Heart left ventricle (tissue), 16 donors: Measurements from ENCODE around the gene ST3GAL6. TPM values are rescaled to one million over a fixed set of nuclear protein-coding genes. Genes with fewer than 3 reads are reported as not detected.

Experiments used
- ATAC-seq, 4 donors: fragments of 200-7000 bp; cut with Tn5 transposase; one replicate each; pipeline ENCODE4 v1.9.1; 2020 to 2022; ENCODE audit warnings: moderate library complexity in 4 of 4, mild to moderate bottlenecking in 3 of 4, moderate number of reproducible peaks in 1 of 4
- DNase-seq, 5 donors: peaks; one replicate each; pipeline ENCODE4 v3.0.0-alpha.2; 2020
- H3K27ac ChIP-seq, 12 donors: fragments of 200-600 bp; sonication (generic) in 4 of 12; one replicate each; pipeline versions ENCODE4 v1.5.0 to v1.8.0; 2016 to 2022; ENCODE audit warnings: mild to moderate bottlenecking in 2 of 12
- H3K27me3 ChIP-seq, 9 donors: fragments of 200-600 bp; sonication (generic) in 2 of 9; one replicate each; pipeline versions ENCODE4 v1.5.1 to v1.8.0; 2016 to 2022; ENCODE audit warnings: mild to moderate bottlenecking in 3 of 9
- H3K36me3 ChIP-seq, 9 donors: fragments of 200-600 bp; sonication (generic) in 2 of 9; one replicate each; pipeline versions ENCODE4 v1.5.0 to v1.8.0; 2018 to 2022; ENCODE audit warnings: mild to moderate bottlenecking in 2 of 9
- H3K4me1 ChIP-seq, 12 donors: fragments of 200-600 bp; sonication (generic) in 4 of 12; one replicate each; pipeline versions ENCODE4 v1.5.0 to v1.8.0; 2016 to 2022; ENCODE audit warnings: mild to moderate bottlenecking in 3 of 12
- H3K4me3 ChIP-seq, 12 donors: fragments of 200-600 bp; sonication (generic) in 4 of 12; one replicate each; pipeline versions ENCODE4 v1.5.0 to v1.8.0; 2017 to 2022; ENCODE audit warnings: mild to moderate bottlenecking in 9 of 12, moderate library complexity in 4 of 12
- H3K9me3 ChIP-seq, 12 donors: fragments of 200-600 bp; sonication (generic) in 4 of 12; one replicate each; pipeline versions ENCODE4 v1.5.0 to v1.8.0; 2016 to 2022; ENCODE audit warnings: mild to moderate bottlenecking in 1 of 12
- POLR2A ChIP-seq, 2 donors: fragments of 450-650 bp; IDR thresholded peaks; one replicate each; pipeline ENCODE4 v1.6.1; 2017; ENCODE audit warnings: antibody characterized with exemption in 2 of 2, mild to moderate bottlenecking in 2 of 2, moderate library complexity in 2 of 2
- WGBS, 4 donors: extraction: QIAGEN DNeasy Blood & Tissue Kit in 2 of 4; methylation state at CpG; one replicate each; pipeline versions ENCODE4 v1.1.5 to v1.1.7; 2013 to 2018; 5-methylcytosine and 5-hydroxymethylcytosine counted together
- intact Hi-C, 10 donors: fragments of 100-400 bp; cut with DNase I; formaldehyde crosslinking; loops; one replicate each; pipeline versions ENCODE4 v1.11.1 to v1.14.2; 2022
- long read RNA-seq, 3 donors: library from polyadenylated mRNA; unstranded; transcript quantifications; one replicate each; pipeline ENCODE4 v2.0.0, GENCODE V29; 2020 to 2021
- polyA plus RNA-seq, 2 donors: library from polyadenylated mRNA; stranded (reverse); fragments of 200-250 nt; gene quantifications; one replicate each; pipeline ENCODE4 v1.2.3, GENCODE V29; 2013
- total RNA-seq, 9 donors: library from RNA; depleted of rRNA in 2 of 9; stranded (reverse); fragments of >200 nt in 2 of 9; fragmentation: NEBNext Ultra II Directional in 3 of 9; extraction: Animal tissue kit (Norgen Biotek cat#: 25700) in 3 of 9; gene quantifications; one replicate each; pipeline versions ENCODE4 v1.1.0 to v1.2.4, GENCODE V29; 2016 to 2023
- TF ChIP-seq, protein P1 (sequence below), 12 donors: fragments of 200-600 bp; sonication (generic) in 4 of 12; IDR thresholded peaks; one replicate each; pipeline versions ENCODE4 v1.5.0 to v1.8.0; 2018 to 2022; ENCODE audit warnings: antibody characterized with exemption in 12 of 12, mild to moderate bottlenecking in 5 of 12
- donor health status: ischemic (EF 13 %, LVEDD 7.1; RV severe dilation, severe dysfunction).
- donor health status: healthy with polysubstance abuse.
- donor health status: DM: no; HTN: yes; CAD: no.
- donor health status: DM: no; HTN: no; CAD: no.
- donor health status: ischemic (EF 25% LVEDD 6.9; RV normal size, moderate dysfunction).
- donor health status: ischemic (EF 25% LVEDD 5.7; RV mildly dilated, moderate dysfunction).
- donor health status: healthy.
- donor health status: DM: yes; HTN: yes; CAD: no.
- donor health status: ischemic (EF 35%, LVEDD 5.7; RV mildly dilated, moderate dysfunction).
- donor health status: nonischemic (EF 11% LVEDD 7.7; RV severe dilation, severe dysfunction).
- donor health status: DM: yes; HTN: yes; CAD: no.
- donor health status: PGD.
- donor health status: ischemic (EF 29% LVEDD 5.4; RV normal size, mild dysfunction).
- donor health status: nonischemic (EF 23%, LVEDD 6.1; RV moderate dilation, normal function).

Gene ST3GAL6
- 10 to 100 TPM; 35.3 to 91.1 (median 64.5) TPM for total RNA-seq
- 10 to 100 TPM; 37.3 to 95.9 TPM for polyA plus RNA-seq
- long read RNA-seq, donor 1, transcript ST3GAL6-214 (10 exons, 1,886 nt) = major isoform, 12 of 55 reads
- long read RNA-seq, donor 1, transcript ST3GAL6-202 (11 exons, 3,571 nt) = minor isoform, 8 of 55 reads
- long read RNA-seq, donor 1, partial matches to known transcripts = 2 of 55 reads
- long read RNA-seq, donor 1, other reads (novel, unspliced or antisense) = 28 of 55 reads
- long read RNA-seq, donor 2, transcript ST3GAL6-228 (10 exons, 3,399 nt) = minor isoform, 32 of 291 reads
- long read RNA-seq, donor 2, transcript ST3GAL6-202 (11 exons, 3,571 nt) = minor isoform, 20 of 291 reads
- long read RNA-seq, donor 2, transcript ST3GAL6-208 (11 exons, 2,837 nt) = minor isoform, 15 of 291 reads
- long read RNA-seq, donor 2, transcript ST3GAL6-214 (10 exons, 1,886 nt) = major isoform, 97 of 291 reads
- long read RNA-seq, donor 2, partial matches to known transcripts = 19 of 291 reads
- long read RNA-seq, donor 2, other reads (novel, unspliced or antisense) = 107 of 291 reads
- long read RNA-seq, donor 3, transcript ST3GAL6-228 (10 exons, 3,399 nt) = minor isoform, 9 of 95 reads
- long read RNA-seq, donor 3, transcript ST3GAL6-202 (11 exons, 3,571 nt) = minor isoform, 11 of 95 reads
- long read RNA-seq, donor 3, transcript ST3GAL6-214 (10 exons, 1,886 nt) = major isoform, 27 of 95 reads
- long read RNA-seq, donor 3, partial matches to known transcripts = 2 of 95 reads
- long read RNA-seq, donor 3, other reads (novel, unspliced or antisense) = 42 of 95 reads

DNA sequence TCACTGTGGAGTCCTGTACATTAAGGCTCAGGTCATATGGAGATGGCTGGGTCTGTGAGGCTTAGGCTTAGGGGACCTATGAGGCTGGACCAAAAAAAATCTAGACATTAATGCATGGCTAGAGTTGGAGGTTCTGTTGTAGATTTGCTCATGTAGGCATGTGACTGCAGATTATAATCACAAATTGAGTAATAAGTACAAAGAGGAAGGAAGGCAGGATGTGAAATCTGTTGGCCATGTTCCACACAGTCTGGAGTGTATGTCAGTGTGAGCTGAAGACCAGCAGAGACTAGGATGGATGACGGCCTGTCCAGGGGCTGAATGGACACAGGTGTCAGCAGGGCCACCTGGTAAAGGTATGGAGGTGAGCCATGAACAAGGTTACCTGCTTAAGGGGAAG, at the start of gene ST3GAL6:
TSS of gene ST3GAL6 (plus strand) at position 265 of the 400 bp plus-strand sequence. CDS start 5,101 bp downstream, outside the sequence.
- WGBS, 4 donors = 8 to 21% (median 13%) methylated on average over 1 of the region's 1 CpG
- intact Hi-C loops = no loop called here
- Histone ChIP-seq H3K27me3 (no peaks in the 10 kb centered on the region), H3K4me1 (peaks cover 6 to 91% (median 80%) of the 10 kb centered on the region in 12 donors), H3K9me3 (no peaks in the 10 kb centered on the region), H3K36me3 (no peaks in the 10 kb centered on the region), H3K27ac (peak within 1 kb of the TSS; percentile 2 to 82 (median 62)), H3K4me3 (peak within 1 kb of the TSS in 7 of 12 donors; percentile 4 to 55 (median 13))
- DNase-seq (peak in 1 of 5 donors; percentile 52), ATAC-seq (peak; percentile 23 to 67 (median 56))
- TF ChIP-seq POLR2A (IDR thresholded peaks at IDR 0.05) = no peak
- TF ChIP-seq, protein P1, sequence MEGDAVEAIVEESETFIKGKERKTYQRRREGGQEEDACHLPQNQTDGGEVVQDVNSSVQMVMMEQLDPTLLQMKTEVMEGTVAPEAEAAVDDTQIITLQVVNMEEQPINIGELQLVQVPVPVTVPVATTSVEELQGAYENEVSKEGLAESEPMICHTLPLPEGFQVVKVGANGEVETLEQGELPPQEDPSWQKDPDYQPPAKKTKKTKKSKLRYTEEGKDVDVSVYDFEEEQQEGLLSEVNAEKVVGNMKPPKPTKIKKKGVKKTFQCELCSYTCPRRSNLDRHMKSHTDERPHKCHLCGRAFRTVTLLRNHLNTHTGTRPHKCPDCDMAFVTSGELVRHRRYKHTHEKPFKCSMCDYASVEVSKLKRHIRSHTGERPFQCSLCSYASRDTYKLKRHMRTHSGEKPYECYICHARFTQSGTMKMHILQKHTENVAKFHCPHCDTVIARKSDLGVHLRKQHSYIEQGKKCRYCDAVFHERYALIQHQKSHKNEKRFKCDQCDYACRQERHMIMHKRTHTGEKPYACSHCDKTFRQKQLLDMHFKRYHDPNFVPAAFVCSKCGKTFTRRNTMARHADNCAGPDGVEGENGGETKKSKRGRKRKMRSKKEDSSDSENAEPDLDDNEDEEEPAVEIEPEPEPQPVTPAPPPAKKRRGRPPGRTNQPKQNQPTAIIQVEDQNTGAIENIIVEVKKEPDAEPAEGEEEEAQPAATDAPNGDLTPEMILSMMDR (IDR thresholded peaks at IDR 0.05) = no peak

GRCh38 chr3:98713984-98714383, 49.2 kb upstream of the ST3GAL6 start:
- 87 to 94% (median 90%) methylated on average over 3 of the region's 3 CpGs for WGBS, 4 donors
- ATAC-seq = no peak

DNA sequence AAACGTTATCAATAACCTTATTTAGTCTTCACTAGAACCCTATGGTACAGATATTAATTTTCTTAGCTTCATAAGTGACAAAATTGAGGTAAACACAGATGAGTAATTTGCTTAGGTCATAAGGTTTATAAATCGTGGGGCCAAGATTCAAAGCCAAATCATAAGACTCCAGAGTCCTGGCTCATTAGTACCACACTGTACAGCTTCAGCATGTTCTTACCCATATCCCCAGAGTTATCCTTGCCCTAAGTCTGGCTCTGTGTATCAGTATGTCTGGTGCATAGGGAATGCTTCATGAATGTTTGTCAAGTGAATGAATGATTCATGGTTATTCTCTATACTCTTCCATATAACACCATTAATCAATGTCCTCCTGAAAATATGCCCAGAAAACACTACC, 45.6 kb upstream of the ST3GAL6 start:
- intact Hi-C loops = no loop called here
- Histone ChIP-seq H3K9me3 (no peaks in the 10 kb centered on the region), H3K27me3 (no peaks in the 10 kb centered on the region), H3K27ac (no peak overlapping the region), H3K4me1 (no peaks in the 10 kb centered on the region), H3K36me3 (peaks cover 0 to 2% (median 0%) of the 10 kb centered on the region in 9 donors), H3K4me3 (no peak overlapping the region)
- 80 to 85% (median 84%) methylated on average over 2 of the region's 2 CpGs for WGBS, 4 donors
- DNase-seq (no peak), ATAC-seq (no peak)
- no peak for TF ChIP-seq POLR2A (IDR thresholded peaks at IDR 0.05)
- TF ChIP-seq, protein P1 (IDR thresholded peaks at IDR 0.05) = no peak

More at GRCh38 chr3:98713984-98714383, 49.2 kb upstream of the ST3GAL6 start:
- peaks cover 0 to 20% (median 11%) of the 10 kb centered on the region in 12 donors for H3K4me1 ChIP-seq
- no peak overlapping the region for H3K4me3 ChIP-seq
- no peak for DNase-seq
- no peaks in the 10 kb centered on the region for H3K27me3 ChIP-seq
- H3K9me3 ChIP-seq = no peaks in the 10 kb centered on the region
- intact Hi-C loops = no loop called here
- no peak overlapping the region for H3K27ac ChIP-seq
- TF ChIP-seq POLR2A (IDR thresholded peaks at IDR 0.05) = no peak
- TF ChIP-seq, protein P1 (IDR thresholded peaks at IDR 0.05) = no peak
- peaks cover 0 to 2% (median 0%) of the 10 kb centered on the region in 9 donors for H3K36me3 ChIP-seq

- ATAC-seq (no peak), DNase-seq (no peak)
- no peaks in the 10 kb centered on the region for H3K27me3 ChIP-seq
- H3K4me1 ChIP-seq = no peaks in the 10 kb centered on the region
- WGBS, 4 donors = 65 to 80% (median 74%) methylated on average over 1 of the region's 1 CpG
- H3K4me3 ChIP-seq = no peak overlapping the region
- TF ChIP-seq POLR2A (IDR thresholded peaks at IDR 0.05) = no peak
- TF ChIP-seq, protein P1 (IDR thresholded peaks at IDR 0.05) = no peak
- H3K27ac ChIP-seq = no peak overlapping the region
- H3K9me3 ChIP-seq = no peaks in the 10 kb centered on the region
- peaks cover 0 to 2% (median 0%) of the 10 kb centered on the region in 9 donors for H3K36me3 ChIP-seq
- intact Hi-C loops = no loop called here
Measured at GRCh38 chr3:98718730-98719129, 44.4 kb upstream of the ST3GAL6 start.
